SK-N-SH (cell line): Measurements from ENCODE around the gene ABHD17C. TPM values are rescaled to one million over a fixed set of nuclear protein-coding genes. Genes with fewer than 3 reads are reported as not detected.
"Not testable (repeated sequence)": the region's sequence is repeated elsewhere in the genome, so short reads cannot be mapped to it uniquely, and the experiment has no call there.

Experiments
- CTCF ChIA-PET: fragments of 300-600, 350-600 bp; formaldehyde crosslinking; extraction: SDS; loops from one replicate; lab custom pipeline; 2021; lab: Yijun Ruan, JAX
- POLR2A ChIA-PET: fragments of 350-600 bp; sonication (Branson Sonifier 250); formaldehyde crosslinking; extraction: SDS; loops from one replicate; lab custom pipeline; 2020; ENCODE audit warnings: antibody characterized with exemption, inconsistent platforms; lab: Yijun Ruan, JAX
- DNase-seq: peaks from one replicate; pipeline ENCODE4 v3.0.0; 2012
- H2AFZ ChIP-seq: fragments of 200-600 bp; sonication (generic); 2 replicates; pipeline ENCODE4 v1.8.1; 2016; ENCODE audit warnings: antibody characterized with exemption, mild to moderate bottlenecking, low read depth
- H3F3A ChIP-seq: fragments of 200-600 bp; sonication (generic); replicated peaks from 2 replicates; pipeline ENCODE3; 2016; ENCODE audit warnings: antibody characterized with exemption, mild to moderate bottlenecking; ENCODE audit not compliant: insufficient read depth
- H3K27ac ChIP-seq, 2 experiments: fragments of 200-500 bp in 1 of 2; fragments of 200-600 bp in 1 of 2; sonication (Bioruptor generic) in 1 of 2; sonication (generic), shearing (Covaris generic) in 1 of 2; 2 replicates each; pipeline versions ENCODE4 v1.5.1 to v1.6.1; 2014 to 2016; ENCODE audit warnings: low read depth in 2 of 2, inconsistent platforms in 1 of 2, low read length in 1 of 2, mild to moderate bottlenecking in 1 of 2, mixed read lengths in 1 of 2
- H3K27me3 ChIP-seq: fragments of 200-600 bp; sonication (generic), shearing (Covaris generic); 2 replicates; pipeline ENCODE4 v1.6.1; 2016; ENCODE audit warnings: mixed run types; ENCODE audit not compliant: insufficient read depth
- H3K36me3 ChIP-seq, 2 experiments: fragments of 200-500 bp in 1 of 2; fragments of 200-600 bp in 1 of 2; sonication (Bioruptor generic) in 1 of 2; sonication (generic) in 1 of 2; replicated peaks in 1 of 2; 2 replicates each; pipeline versions ENCODE3 to v1.5.1; 2014 to 2016; ENCODE audit warnings: low read length in 1 of 2, mild to moderate bottlenecking in 1 of 2; ENCODE audit not compliant: insufficient read depth in 2 of 2, control insufficient read depth in 1 of 2
- H3K4me1 ChIP-seq, 2 experiments: fragments of 200-500 bp in 1 of 2; fragments of 200-600 bp in 1 of 2; sonication (Bioruptor generic) in 1 of 2; sonication (generic), shearing (Covaris generic) in 1 of 2; 2 replicates each; pipeline versions ENCODE4 v1.5.1 to v1.6.1; 2014 to 2016; ENCODE audit warnings: low read depth in 1 of 2, low read length in 1 of 2, mixed run types in 1 of 2; ENCODE audit not compliant: insufficient read depth in 2 of 2, control insufficient read depth in 1 of 2
- H3K4me2 ChIP-seq: fragments of 200-600 bp; sonication (generic), shearing (Covaris generic); 2 replicates; pipeline ENCODE4 v1.6.1; 2017; ENCODE audit warnings: mixed run types
- H3K4me3 ChIP-seq, 2 experiments: fragments of 200-500 bp in 1 of 2; fragments of 200-600 bp in 1 of 2; sonication (Bioruptor generic) in 1 of 2; sonication (generic), shearing (Covaris generic) in 1 of 2; 2 replicates each; pipeline versions ENCODE4 v1.5.1 to v1.8.1; 2014 to 2016; ENCODE audit warnings: low read depth in 2 of 2, inconsistent platforms in 1 of 2, low read length in 1 of 2, mild to moderate bottlenecking in 1 of 2, mixed read lengths in 1 of 2, moderate library complexity in 1 of 2
- H3K79me2 ChIP-seq: fragments of 200-600 bp; sonication (generic); 2 replicates; pipeline ENCODE4 v1.8.1; 2017; ENCODE audit warnings: mild to moderate bottlenecking; ENCODE audit not compliant: insufficient read depth
- H3K9ac ChIP-seq: fragments of 200-600 bp; sonication (generic); 2 replicates; pipeline ENCODE4 v1.6.1; 2017; ENCODE audit warnings: mixed run types
- H3K9me2 ChIP-seq: fragments of 200-600 bp; sonication (generic); 2 replicates; pipeline ENCODE4 v1.6.1; 2017; ENCODE audit warnings: mixed run types
- H3K9me3 ChIP-seq: fragments of 200-600 bp; sonication (generic); 2 replicates; pipeline ENCODE4 v1.6.1; 2017; ENCODE audit warnings: mixed run types, mild to moderate bottlenecking, moderate library complexity
- H4K20me1 ChIP-seq: fragments of 200-600 bp; sonication (generic); 2 replicates; pipeline ENCODE4 v1.6.1; 2017; ENCODE audit warnings: mild to moderate bottlenecking, mixed run types; ENCODE audit not compliant: insufficient read depth
- FOSL2 ChIP-seq: IDR thresholded peaks from 2 replicates; pipeline ENCODE4 v1.4.0; 2012; ENCODE audit warnings: low read depth, mild to moderate bottlenecking, moderate library complexity, borderline replicate concordance
- GABPA ChIP-seq: IDR thresholded peaks from 2 replicates; pipeline ENCODE4 v1.4.0; 2012; ENCODE audit warnings: low read depth, mild to moderate bottlenecking
- IRF3 ChIP-seq: fragments of 150-350 bp; IDR thresholded peaks from 2 replicates; pipeline ENCODE4 v1.6.1; 2016; ENCODE audit warnings: mild to moderate bottlenecking, low read depth, low read length
- JUND ChIP-seq: IDR thresholded peaks from 2 replicates; pipeline ENCODE4 v1.4.0; 2012
- MAX ChIP-seq: IDR thresholded peaks from 2 replicates; pipeline ENCODE4 v1.4.0; 2012; ENCODE audit warnings: low read depth
- PBX3 ChIP-seq: IDR thresholded peaks from 2 replicates; pipeline ENCODE4; 2012
- POLR2AphosphoS5 ChIP-seq: IDR thresholded peaks from 2 replicates; pipeline ENCODE4 v1.6.1; 2012; ENCODE audit warnings: low read depth, low read length
- RAD21 ChIP-seq: IDR thresholded peaks from 2 replicates; pipeline ENCODE4 v1.6.1; 2012; ENCODE audit warnings: mild to moderate bottlenecking, low read length
- RXRA ChIP-seq: IDR thresholded peaks from 2 replicates; pipeline ENCODE4 v1.4.0; 2012; ENCODE audit warnings: low read depth, mild to moderate bottlenecking, borderline replicate concordance
- SMC3 ChIP-seq: IDR thresholded peaks from 2 replicates; pipeline ENCODE4 v1.6.1; 2012; ENCODE audit warnings: low read depth, low read length, improper control_type of control experiment
- WGBS: methylation state at CpG from one replicate; pipeline ENCODE4 v1.1.6; 2017; ENCODE audit warnings: low lambda C conversion rate; 5-methylcytosine and 5-hydroxymethylcytosine counted together
- polyA plus RNA-seq, 3 experiments: library from polyadenylated mRNA; depleted of rRNA; stranded (reverse); fragments of >200 nt; gene quantifications; 2 replicates each; pipeline ENCODE4 v1.2.3, GENCODE V29; 2012

Gene ABHD17C
- 9.2 and 11.7 TPM in 2 replicates for polyA plus RNA-seq (2012; rRNA removed)
- polyA plus RNA-seq (2012; cell fraction: cytosol; rRNA removed): 12.4 and 16.0 TPM in 2 replicates
- polyA plus RNA-seq (2012; cell fraction: nucleus; rRNA removed): 4.1 and 7.8 TPM in 2 replicates

GRCh38 chr15:80695099-80695910 is at the start of gene ABHD17C:
ABHD17C (plus strand) TSS chr15:80695310; CDS start chr15:80695430, 120 bp downstream.
- Histone ChIP-seq H2AFZ (peak within 1 kb of the TSS; percentile 94), H3K9me3 (no peaks in the 10 kb centered on the region), H3K36me3 (no peaks in the 10 kb centered on the region), H3K27ac (peak within 1 kb of the TSS; percentile 40 to 78), H3K4me3 (peak within 1 kb of the TSS; percentile 73 to 76), H4K20me1 (peaks cover 9% of the 10 kb centered on the region), H3K9ac (peak within 1 kb of the TSS; percentile 72), H3K27me3 (no peaks in the 10 kb centered on the region), H3K4me2 (peak within 1 kb of the TSS; percentile 97), H3K4me1 (peaks cover 0 to 15% of the 10 kb centered on the region in 2 experiments; a peak in 2 of 4 replicates), H3K9me2 (no peaks in the 10 kb centered on the region), H3F3A (peaks cover 13% of the 10 kb centered on the region), H3K79me2 (peaks cover 39% of the 10 kb centered on the region)
- WGBS: under 1% methylated on average over 18 of the region's 122 CpGs
- peak; percentile 38; the same call in 1 of the 2 replicates for TF ChIP-seq MAX
- TF ChIP-seq IRF3: no peak
- CTCF ChIA-PET: interaction anchor here (0.7 to 7.5 kb wide), 10 partner anchors 10 to 275 kb away, joined by 3 to 49 read pairs (median 5); no protein-coding TSS in a partner anchor
- DNase-seq: peak; percentile 92
- POLR2A ChIA-PET: interaction anchor here (0.6 to 1.5 kb wide), 2 partner anchors 81 to 635 kb away, joined by 3 to 4 read pairs; no protein-coding TSS in a partner anchor

GRCh38 chr15:80645494-80646065 is 49.5 kb upstream of the ABHD17C start:
- DNase-seq: no peak
- ChIA-PET CTCF (no interaction called here), POLR2A (no interaction called here)
- no peaks in the 10 kb centered on the region for H3F3A ChIP-seq
- no peak overlapping the region for H3K27ac ChIP-seq
- H3K4me2 ChIP-seq: no peak overlapping the region
- H3K4me3 ChIP-seq: no peak overlapping the region
- TF ChIP-seq GABPA (no peak), IRF3 (no peak), JUND (no peak), RXRA (no peak), RAD21 (no peak), FOSL2 (no peak), SMC3 (no peak), PBX3 (0 out of 2 replicates have a peak, but pooled peaks have one; percentile 10), POLR2AphosphoS5 (no peak)
- H3K27me3 ChIP-seq: no peaks in the 10 kb centered on the region
- WGBS: 39% methylated on average over 4 of the region's 4 CpGs
- no peaks in the 10 kb centered on the region for H3K4me1 ChIP-seq
- no peak overlapping the region for H3K9ac ChIP-seq
- no peaks in the 10 kb centered on the region for H4K20me1 ChIP-seq
- no peak overlapping the region for H2AFZ ChIP-seq
- H3K36me3 ChIP-seq: no peaks in the 10 kb centered on the region
- H3K79me2 ChIP-seq: no peaks in the 10 kb centered on the region
- H3K9me3 ChIP-seq: no peaks in the 10 kb centered on the region
- H3K9me2 ChIP-seq: no peaks in the 10 kb centered on the region

- WGBS: 95% methylated on average over 12 of the region's 30 CpGs
- H3K4me3 ChIP-seq, H3K4me1 ChIP-seq, H3K27ac ChIP-seq, H3K27me3 ChIP-seq, CTCF ChIA-PET, H3K4me2 ChIP-seq, H4K20me1 ChIP-seq, H3K36me3 ChIP-seq, H3K79me2 ChIP-seq, H3K9me3 ChIP-seq, H3K9ac ChIP-seq, H3K9me2 ChIP-seq, H3F3A ChIP-seq, H2AFZ ChIP-seq, POLR2A ChIA-PET, DNase-seq: not testable (repeated sequence)
Measured at GRCh38 chr15:80647424-80647823, 47.7 kb upstream of the ABHD17C start.
